GM12874 (cell line): Measurements from ENCODE around the gene FARP1.

Experiments used
- TF ChIP-seq, protein P1 (sequence below): IDR thresholded peaks from 2 replicates; pipeline ENCODE4 v1.5.1; 2011; ENCODE audit warnings: low read depth, mild to moderate bottlenecking, control low read depth, low read length, moderate library complexity; ENCODE audit not compliant: insufficient read depth

FARP1 gene

DNA sequence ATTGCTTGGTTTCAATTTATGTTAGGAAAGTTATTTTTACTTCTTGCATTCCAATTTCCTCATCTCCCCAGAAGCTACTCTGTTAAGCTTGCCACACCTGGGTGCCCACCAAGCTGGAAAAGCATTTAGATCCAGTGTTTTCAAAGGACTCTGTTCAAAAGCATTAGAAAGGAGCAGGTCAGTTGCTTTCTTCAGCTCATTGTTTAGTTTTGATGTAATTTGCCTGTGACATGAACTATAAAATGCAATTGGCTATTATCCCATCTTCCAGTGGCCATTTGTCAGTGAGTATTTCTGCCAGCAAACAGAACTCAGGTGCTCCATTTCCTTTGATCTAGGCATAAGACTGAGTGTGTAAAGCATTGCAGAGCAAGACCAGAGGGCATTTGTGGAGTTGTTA lies 80.8 kb downstream of the FARP1 start:
- TF ChIP-seq, protein P1, sequence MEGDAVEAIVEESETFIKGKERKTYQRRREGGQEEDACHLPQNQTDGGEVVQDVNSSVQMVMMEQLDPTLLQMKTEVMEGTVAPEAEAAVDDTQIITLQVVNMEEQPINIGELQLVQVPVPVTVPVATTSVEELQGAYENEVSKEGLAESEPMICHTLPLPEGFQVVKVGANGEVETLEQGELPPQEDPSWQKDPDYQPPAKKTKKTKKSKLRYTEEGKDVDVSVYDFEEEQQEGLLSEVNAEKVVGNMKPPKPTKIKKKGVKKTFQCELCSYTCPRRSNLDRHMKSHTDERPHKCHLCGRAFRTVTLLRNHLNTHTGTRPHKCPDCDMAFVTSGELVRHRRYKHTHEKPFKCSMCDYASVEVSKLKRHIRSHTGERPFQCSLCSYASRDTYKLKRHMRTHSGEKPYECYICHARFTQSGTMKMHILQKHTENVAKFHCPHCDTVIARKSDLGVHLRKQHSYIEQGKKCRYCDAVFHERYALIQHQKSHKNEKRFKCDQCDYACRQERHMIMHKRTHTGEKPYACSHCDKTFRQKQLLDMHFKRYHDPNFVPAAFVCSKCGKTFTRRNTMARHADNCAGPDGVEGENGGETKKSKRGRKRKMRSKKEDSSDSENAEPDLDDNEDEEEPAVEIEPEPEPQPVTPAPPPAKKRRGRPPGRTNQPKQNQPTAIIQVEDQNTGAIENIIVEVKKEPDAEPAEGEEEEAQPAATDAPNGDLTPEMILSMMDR: no peak

- TF ChIP-seq, protein P1: no peak
Measured at GRCh38 chr13:98224557-98224956, 81.7 kb downstream of the FARP1 start.

DNA sequence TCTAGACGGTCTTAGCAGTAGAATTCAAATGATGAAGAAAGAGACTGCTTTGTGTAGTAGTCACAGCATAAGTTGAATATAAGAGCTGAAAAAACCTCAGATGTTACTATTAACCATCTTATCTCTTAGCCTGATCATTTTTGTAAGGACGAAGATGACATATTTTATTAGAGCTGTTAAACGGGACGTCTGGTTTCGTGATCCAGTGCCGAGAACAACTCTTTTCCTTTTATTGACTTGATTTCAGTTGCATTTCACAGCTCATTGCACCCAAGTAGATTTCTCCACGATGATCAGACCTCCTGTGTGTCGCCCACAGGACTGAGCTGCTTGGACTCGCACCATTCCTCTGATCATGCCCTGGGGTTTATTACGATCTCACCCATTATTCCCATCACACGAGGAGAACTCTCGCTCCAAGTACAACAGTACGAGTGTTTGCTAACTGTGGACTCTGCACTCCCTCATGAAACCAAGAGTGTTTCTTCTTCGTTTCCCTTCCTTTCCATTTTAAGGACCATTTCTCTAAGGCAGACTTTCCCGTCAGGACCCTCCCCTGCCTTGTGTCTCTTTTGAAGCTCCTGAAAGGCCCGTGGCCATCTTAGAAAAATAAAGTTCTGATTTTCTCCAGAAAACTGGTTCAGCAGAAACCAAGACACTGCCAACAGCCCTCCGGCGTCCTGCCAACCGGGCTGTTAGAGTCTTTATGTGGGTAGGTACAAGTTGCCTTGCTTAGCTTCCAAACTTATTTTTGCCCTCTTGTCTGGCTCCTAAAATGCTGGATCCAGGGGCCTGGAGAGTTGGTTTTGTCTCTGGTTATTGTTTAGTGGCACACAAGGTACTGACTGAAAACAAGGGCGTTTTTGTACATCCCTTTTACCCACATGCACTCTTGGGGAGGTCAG lies 82.4 kb downstream of the FARP1 start:
- TF ChIP-seq, protein P1: no peak

DNA sequence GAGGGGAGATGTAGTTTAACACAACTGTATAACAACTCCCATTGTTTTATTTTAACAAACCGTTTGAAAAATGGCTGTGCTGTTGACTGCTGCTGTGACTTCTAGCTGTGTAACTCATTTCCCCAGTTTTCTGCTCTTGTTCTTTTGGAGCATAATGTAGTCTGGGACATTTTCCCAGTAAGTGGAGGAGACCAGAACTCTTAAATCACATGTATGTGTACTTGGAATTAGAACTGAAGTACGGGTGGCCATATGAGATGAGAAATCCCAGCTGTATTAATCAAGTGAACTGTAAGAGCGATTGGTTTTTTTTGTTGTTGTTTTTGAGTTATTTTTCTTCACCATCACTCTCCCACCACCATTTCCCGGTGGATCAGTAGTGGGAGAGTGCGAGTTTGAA lies 83.6 kb downstream of the FARP1 start:
- TF ChIP-seq, protein P1: no peak

- TF ChIP-seq, protein P1: no peak
Measured at GRCh38 chr13:98228661-98229341, 85.9 kb downstream of the FARP1 start.

- TF ChIP-seq, protein P1: no peak
Measured at GRCh38 chr13:98232456-98232855, 89.6 kb downstream of the FARP1 start.

- TF ChIP-seq, protein P1: no peak
Measured at GRCh38 chr13:98233127-98233526, 90.2 kb downstream of the FARP1 start.
